ENCODE data around the gene SAMMSON. TPM values are rescaled to one million over a fixed set of nuclear protein-coding genes. Genes with fewer than 3 reads are reported as not detected.
A peak's percentile ranks its signal among the peaks of the same experiment; 100 is the strongest.

The SAMMSON gene
- total RNA-seq, 1 donor from 2014 or later, result not detected

GRCh38 chr3:70078778-70079177 is 79.2 kb downstream of the SAMMSON start:
- H3K27ac Mint-ChIP-seq, result no peak overlapping the region
- peaks cover 14% of the 10 kb centered on the region for H3K27me3 Mint-ChIP-seq
- DNase-seq (ENCODE audit: extremely low spot score, unreplicated experiment), result no peak
- TF ChIP-seq CTCF (conservative IDR thresholded peaks at IDR 0.05), result no peak
- no peaks in the 10 kb centered on the region for H3K9me3 Mint-ChIP-seq
- no peaks in the 10 kb centered on the region for H3K36me3 Mint-ChIP-seq
- no peaks in the 10 kb centered on the region for H3K4me1 Mint-ChIP-seq (ENCODE audit: unreplicated experiment)
- no peak overlapping the region for H3K4me3 Mint-ChIP-seq

GRCh38 chr3:70085613-70086012 is 86.1 kb downstream of the SAMMSON start:
- Mint-ChIP-seq H3K27ac (no peak overlapping the region), H3K4me3 (no peak overlapping the region), H3K9me3 (no peaks in the 10 kb centered on the region), H3K36me3 (no peaks in the 10 kb centered on the region), H3K4me1 (ENCODE audit: unreplicated experiment) (no peaks in the 10 kb centered on the region), H3K27me3 (peaks cover 3% of the 10 kb centered on the region)
- no peak for TF ChIP-seq CTCF (conservative IDR thresholded peaks at IDR 0.05)
- DNase-seq (ENCODE audit: extremely low spot score, unreplicated experiment), result no peak

GRCh38 chr3:70086336-70086735 is 86.8 kb downstream of the SAMMSON start:
- no peak overlapping the region for H3K4me3 Mint-ChIP-seq
- peaks cover 3% of the 10 kb centered on the region for H3K27me3 Mint-ChIP-seq
- H3K9me3 Mint-ChIP-seq, result no peaks in the 10 kb centered on the region
- DNase-seq (ENCODE audit: extremely low spot score, unreplicated experiment), result no peak
- H3K27ac Mint-ChIP-seq, result no peak overlapping the region
- no peak for TF ChIP-seq CTCF (conservative IDR thresholded peaks at IDR 0.05)
- no peaks in the 10 kb centered on the region for H3K4me1 Mint-ChIP-seq (ENCODE audit: unreplicated experiment)
- no peaks in the 10 kb centered on the region for H3K36me3 Mint-ChIP-seq

GRCh38 chr3:70090322-70090913 is 90.9 kb downstream of the SAMMSON start:
- Mint-ChIP-seq H3K36me3 (no peaks in the 10 kb centered on the region), H3K27me3 (no peaks in the 10 kb centered on the region), H3K4me1 (ENCODE audit: unreplicated experiment) (no peaks in the 10 kb centered on the region), H3K9me3 (no peaks in the 10 kb centered on the region), H3K4me3 (no peak overlapping the region), H3K27ac (no peak overlapping the region)
- peak; percentile 83 for TF ChIP-seq CTCF (conservative IDR thresholded peaks at IDR 0.05)
- no peak for DNase-seq (ENCODE audit: extremely low spot score, unreplicated experiment)

GRCh38 chr3:70094197-70094596 is 94.7 kb downstream of the SAMMSON start:
- Mint-ChIP-seq H3K27ac (no peak overlapping the region), H3K27me3 (no peaks in the 10 kb centered on the region), H3K36me3 (no peaks in the 10 kb centered on the region), H3K4me1 (ENCODE audit: unreplicated experiment) (no peaks in the 10 kb centered on the region), H3K9me3 (no peaks in the 10 kb centered on the region), H3K4me3 (no peak overlapping the region)
- TF ChIP-seq CTCF (conservative IDR thresholded peaks at IDR 0.05), result no peak
- DNase-seq (ENCODE audit: extremely low spot score, unreplicated experiment), result no peak

- TF ChIP-seq CTCF (conservative IDR thresholded peaks at IDR 0.05), result no peak
- Mint-ChIP-seq H3K4me3 (no peak overlapping the region), H3K9me3 (no peaks in the 10 kb centered on the region), H3K4me1 (ENCODE audit: unreplicated experiment) (no peaks in the 10 kb centered on the region), H3K27ac (no peak overlapping the region), H3K36me3 (no peaks in the 10 kb centered on the region), H3K27me3 (no peaks in the 10 kb centered on the region)
- DNase-seq (ENCODE audit: extremely low spot score, unreplicated experiment), result no peak
Measured at GRCh38 chr3:70095260-70095659, 95.7 kb downstream of the SAMMSON start.

Measured in type B pancreatic cell (in vitro differentiated cells).